ENCODE data around the gene LUC7L2. TPM values are rescaled to one million over a fixed set of nuclear protein-coding genes. Genes with fewer than 3 reads are reported as not detected.
"Not testable (repeated sequence)": the region's sequence is repeated elsewhere in the genome, so short reads cannot be mapped to it uniquely, and the experiment has no call there.

The LUC7L2 gene
- total and polyA plus RNA-seq, 4 donors, result 43.4 to 96.9 (median 75.5) TPM

GRCh38 chr7:139389091-139389490 lies 29.4 kb downstream of the LUC7L2 start:
- no peak for DNase-seq (ENCODE audit: low read depth in 4 of 6, low spot score in 6 of 6)
- H3K27me3 ChIP-seq (ENCODE audit: control insufficient read depth, insufficient read depth, low read length), result no peaks in the 10 kb centered on the region
- H3K9me3 ChIP-seq (ENCODE audit: control insufficient read depth, insufficient read depth, low read length), result no peaks in the 10 kb centered on the region
- no peak overlapping the region for H3K4me3 ChIP-seq (ENCODE audit: low read depth, low read length)
- no peaks in the 10 kb centered on the region for H3K4me1 ChIP-seq (ENCODE audit: control insufficient read depth, insufficient read depth, low read length)
- peaks cover 16% of the 10 kb centered on the region for H3K36me3 ChIP-seq (ENCODE audit: control insufficient read depth, insufficient read depth, low read length)
- H3K27ac ChIP-seq (ENCODE audit: low read depth, low read length), result no peak overlapping the region
- no CpG with 5 or more reads among the region's 3 CpGs for WGBS (ENCODE audit: insufficient coverage)

GRCh38 chr7:139389774-139390173 lies 30.1 kb downstream of the LUC7L2 start:
- no peak for DNase-seq (ENCODE audit: low read depth in 4 of 6, low spot score in 6 of 6)
- Histone ChIP-seq H3K4me1 (ENCODE audit: control insufficient read depth, insufficient read depth, low read length) (no peaks in the 10 kb centered on the region), H3K9me3 (ENCODE audit: control insufficient read depth, insufficient read depth, low read length) (no peaks in the 10 kb centered on the region), H3K27me3 (ENCODE audit: control insufficient read depth, insufficient read depth, low read length) (no peaks in the 10 kb centered on the region), H3K36me3 (ENCODE audit: control insufficient read depth, insufficient read depth, low read length) (peaks cover 14% of the 10 kb centered on the region), H3K4me3 (ENCODE audit: low read depth, low read length) (no peak overlapping the region), H3K27ac (ENCODE audit: low read depth, low read length) (no peak overlapping the region)
- WGBS (ENCODE audit: insufficient coverage), result 80% methylated on average over 1 of the region's 2 CpGs

- no peaks in the 10 kb centered on the region for H3K9me3 ChIP-seq (ENCODE audit: control insufficient read depth, insufficient read depth, low read length)
- no peak overlapping the region for H3K27ac ChIP-seq (ENCODE audit: low read depth, low read length)
- H3K4me1 ChIP-seq (ENCODE audit: control insufficient read depth, insufficient read depth, low read length), result no peaks in the 10 kb centered on the region
- no peak for DNase-seq (ENCODE audit: low read depth in 4 of 6, low spot score in 6 of 6)
- WGBS (ENCODE audit: insufficient coverage), result 100% methylated on average over 1 of the region's 1 CpG
- no peak overlapping the region for H3K4me3 ChIP-seq (ENCODE audit: low read depth, low read length)
- H3K36me3 ChIP-seq (ENCODE audit: control insufficient read depth, insufficient read depth, low read length), result peaks cover 12% of the 10 kb centered on the region
- no peaks in the 10 kb centered on the region for H3K27me3 ChIP-seq (ENCODE audit: control insufficient read depth, insufficient read depth, low read length)
Measured at GRCh38 chr7:139393621-139394211, 34.0 kb downstream of the LUC7L2 start.

GRCh38 chr7:139394540-139394939 lies 34.8 kb downstream of the LUC7L2 start:
- WGBS (ENCODE audit: insufficient coverage), result 89% methylated on average over 3 of the region's 3 CpGs
- no peaks in the 10 kb centered on the region for H3K27me3 ChIP-seq (ENCODE audit: control insufficient read depth, insufficient read depth, low read length)
- peaks cover 14% of the 10 kb centered on the region for H3K36me3 ChIP-seq (ENCODE audit: control insufficient read depth, insufficient read depth, low read length)
- no peaks in the 10 kb centered on the region for H3K4me1 ChIP-seq (ENCODE audit: control insufficient read depth, insufficient read depth, low read length)
- DNase-seq (ENCODE audit: low read depth in 4 of 6, low spot score in 6 of 6), result no peak
- H3K27ac ChIP-seq (ENCODE audit: low read depth, low read length), result no peak overlapping the region
- H3K4me3 ChIP-seq (ENCODE audit: low read depth, low read length), result no peak overlapping the region
- no peaks in the 10 kb centered on the region for H3K9me3 ChIP-seq (ENCODE audit: control insufficient read depth, insufficient read depth, low read length)

GRCh38 chr7:139396323-139396951 lies 36.7 kb downstream of the LUC7L2 start:
- H3K4me1 ChIP-seq (ENCODE audit: control insufficient read depth, insufficient read depth, low read length), result no peaks in the 10 kb centered on the region
- H3K36me3 ChIP-seq (ENCODE audit: control insufficient read depth, insufficient read depth, low read length), result peaks cover 16% of the 10 kb centered on the region

GRCh38 chr7:139397192-139397591 lies 37.5 kb downstream of the LUC7L2 start:
- no peak for DNase-seq (ENCODE audit: low read depth in 4 of 6, low spot score in 6 of 6)
- no peaks in the 10 kb centered on the region for H3K9me3 ChIP-seq (ENCODE audit: control insufficient read depth, insufficient read depth, low read length)
- H3K27ac ChIP-seq (ENCODE audit: low read depth, low read length), result no peak overlapping the region
- H3K36me3 ChIP-seq (ENCODE audit: control insufficient read depth, insufficient read depth, low read length), result peaks cover 22% of the 10 kb centered on the region
- H3K4me3 ChIP-seq (ENCODE audit: low read depth, low read length), result no peak overlapping the region
- no peaks in the 10 kb centered on the region for H3K27me3 ChIP-seq (ENCODE audit: control insufficient read depth, insufficient read depth, low read length)
- no peaks in the 10 kb centered on the region for H3K4me1 ChIP-seq (ENCODE audit: control insufficient read depth, insufficient read depth, low read length)

More at GRCh38 chr7:139396323-139396951, 36.7 kb downstream of the LUC7L2 start:
- Histone ChIP-seq H3K27me3 (ENCODE audit: control insufficient read depth, insufficient read depth, low read length) (no peaks in the 10 kb centered on the region), H3K27ac (ENCODE audit: low read depth, low read length) (no peak overlapping the region), H3K9me3 (ENCODE audit: control insufficient read depth, insufficient read depth, low read length) (no peaks in the 10 kb centered on the region), H3K4me3 (ENCODE audit: low read depth, low read length) (no peak overlapping the region)
- no peak for DNase-seq (ENCODE audit: low read depth in 4 of 6, low spot score in 6 of 6)
- WGBS (ENCODE audit: insufficient coverage), result no CpG with 5 or more reads among the region's 3 CpGs

- Histone ChIP-seq H3K4me1 (ENCODE audit: control insufficient read depth, insufficient read depth, low read length) (no peaks in the 10 kb centered on the region), H3K4me3 (ENCODE audit: low read depth, low read length) (no peak overlapping the region), H3K36me3 (ENCODE audit: control insufficient read depth, insufficient read depth, low read length) (peaks cover 45% of the 10 kb centered on the region), H3K27ac (ENCODE audit: low read depth, low read length) (no peak overlapping the region), H3K9me3 (ENCODE audit: control insufficient read depth, insufficient read depth, low read length) (no peaks in the 10 kb centered on the region), H3K27me3 (ENCODE audit: control insufficient read depth, insufficient read depth, low read length) (no peaks in the 10 kb centered on the region)
- WGBS (ENCODE audit: insufficient coverage), result no CpG with 5 or more reads among the region's 2 CpGs
- DNase-seq (ENCODE audit: low read depth in 4 of 6, low spot score in 6 of 6), result no peak
Measured at GRCh38 chr7:139403601-139404000, 43.9 kb downstream of the LUC7L2 start.

- DNase-seq (ENCODE audit: low read depth in 4 of 6, low spot score in 6 of 6), result no peak
- no peaks in the 10 kb centered on the region for H3K9me3 ChIP-seq (ENCODE audit: control insufficient read depth, insufficient read depth, low read length)
- no peak overlapping the region for H3K4me3 ChIP-seq (ENCODE audit: low read depth, low read length)
- WGBS (ENCODE audit: insufficient coverage), result no CpG with 5 or more reads among the region's 1 CpG
- peaks cover 32% of the 10 kb centered on the region for H3K36me3 ChIP-seq (ENCODE audit: control insufficient read depth, insufficient read depth, low read length)
- H3K27ac ChIP-seq (ENCODE audit: low read depth, low read length), result no peak overlapping the region
- H3K4me1 ChIP-seq (ENCODE audit: control insufficient read depth, insufficient read depth, low read length), result no peaks in the 10 kb centered on the region
- H3K27me3 ChIP-seq (ENCODE audit: control insufficient read depth, insufficient read depth, low read length), result no peaks in the 10 kb centered on the region
Measured at GRCh38 chr7:139407555-139407954, 47.9 kb downstream of the LUC7L2 start.

- H3K36me3 ChIP-seq (ENCODE audit: control insufficient read depth, insufficient read depth, low read length), result peaks cover 27% of the 10 kb centered on the region
- not testable (repeated sequence) for H3K27me3 ChIP-seq (ENCODE audit: control insufficient read depth, insufficient read depth, low read length); H3K27ac ChIP-seq (ENCODE audit: low read depth, low read length); H3K9me3 ChIP-seq (ENCODE audit: control insufficient read depth, insufficient read depth, low read length); DNase-seq (ENCODE audit: low read depth in 4 of 6, low spot score in 6 of 6); H3K4me3 ChIP-seq (ENCODE audit: low read depth, low read length); H3K4me1 ChIP-seq (ENCODE audit: control insufficient read depth, insufficient read depth, low read length)
- WGBS (ENCODE audit: insufficient coverage), result 100% methylated on average over 4 of the region's 6 CpGs
Measured at GRCh38 chr7:139414743-139415402, 55.2 kb downstream of the LUC7L2 start.

- WGBS (ENCODE audit: insufficient coverage), result no CpG with 5 or more reads among the region's 3 CpGs
Measured at GRCh38 chr7:139416405-139416804, 56.7 kb downstream of the LUC7L2 start.

More at GRCh38 chr7:139416405-139416804, 56.7 kb downstream of the LUC7L2 start:
- Histone ChIP-seq H3K4me1 (ENCODE audit: control insufficient read depth, insufficient read depth, low read length) (no peaks in the 10 kb centered on the region), H3K27me3 (ENCODE audit: control insufficient read depth, insufficient read depth, low read length) (no peaks in the 10 kb centered on the region), H3K9me3 (ENCODE audit: control insufficient read depth, insufficient read depth, low read length) (no peaks in the 10 kb centered on the region), H3K27ac (ENCODE audit: low read depth, low read length) (no peak overlapping the region), H3K36me3 (ENCODE audit: control insufficient read depth, insufficient read depth, low read length) (peaks cover 30% of the 10 kb centered on the region), H3K4me3 (ENCODE audit: low read depth, low read length) (no peak overlapping the region)
- DNase-seq (ENCODE audit: low read depth in 4 of 6, low spot score in 6 of 6), result no peak
